Peyer's patch (tissue), 4 donors: ENCODE data around the gene NUMBL. TPM values are rescaled to one million over a fixed set of nuclear protein-coding genes. Genes with fewer than 3 reads are reported as not detected.
A peak's percentile ranks its signal among the peaks of the same experiment; 100 is the strongest.

Source experiments
- DNase-seq, 3 donors: peaks; one replicate each; pipeline ENCODE4 v3.0.0-alpha.2; 2017 to 2019
- H3K27ac ChIP-seq, 4 donors: fragments of 200-600 bp; sonication (generic); one replicate each; pipeline ENCODE4 v1.5.1; 2016 to 2019
- H3K27me3 ChIP-seq, 2 donors: fragments of 200-600 bp; sonication (generic); one replicate each; pipeline ENCODE4 v1.5.1; 2019
- H3K36me3 ChIP-seq, 3 donors: fragments of 200-600 bp; sonication (generic); one replicate each; pipeline ENCODE4 v1.5.1; 2016 to 2019
- H3K4me1 ChIP-seq, 4 donors: fragments of 200-600 bp; sonication (generic); one replicate each; pipeline ENCODE4 v1.5.1; 2016 to 2019
- H3K4me3 ChIP-seq, 4 donors: fragments of 200-600 bp; sonication (generic); 1 replicate in 3 of 4; 2 replicates in 1 of 4; pipeline ENCODE4 v1.5.1; 2016 to 2019; ENCODE audit warnings: mild to moderate bottlenecking in 1 of 4
- H3K9me3 ChIP-seq, 4 donors: fragments of 200-600 bp; sonication (generic); one replicate each; pipeline ENCODE4 v1.5.1; 2016 to 2019; ENCODE audit warnings: mild to moderate bottlenecking in 1 of 4
- CTCF ChIP-seq, 6 experiments: fragments of 450-650 bp in 4 of 6; fragments of 200-600 bp in 2 of 6; sonication (generic) in 1 of 6; IDR thresholded peaks; one replicate each; pipeline ENCODE4 v1.5.1; 2017 to 2019; ENCODE audit warnings: antibody characterized with exemption in 6 of 6, mild to moderate bottlenecking in 3 of 6, moderate library complexity in 1 of 6
- POLR2A ChIP-seq, 2 donors: fragments of 450-650 bp; IDR thresholded peaks; one replicate each; pipeline ENCODE4 v1.5.1; 2017; ENCODE audit warnings: antibody characterized with exemption in 2 of 2, mild to moderate bottlenecking in 2 of 2, moderate library complexity in 2 of 2
- total RNA-seq, 4 donors: library from RNA; depleted of rRNA; stranded (reverse); fragments of >200 nt; gene quantifications; one replicate each; pipeline ENCODE4 v1.1.0, GENCODE V29; 2016

The NUMBL gene
- total RNA-seq, 4 donors from 2014 or later: 10.9 to 151 (median 27.9) TPM

GRCh38 chr19:40642757-40643305, 47.6 kb downstream of the NUMBL start:
- Histone ChIP-seq H3K27ac (peak overlapping the region in 1 of 4 donors; percentile 1), H3K4me3 (no peak overlapping the region)
- TF ChIP-seq CTCF (IDR thresholded peaks at IDR 0.05) (no peak), POLR2A (IDR thresholded peaks at IDR 0.05) (no peak)

GRCh38 chr19:40642051-40642706, 48.3 kb downstream of the NUMBL start:
- Histone ChIP-seq H3K36me3 (no peaks in the 10 kb centered on the region), H3K9me3 (no peaks in the 10 kb centered on the region), H3K4me3 (no peak overlapping the region), H3K4me1 (peaks cover 0 to 4% (median 1%) of the 10 kb centered on the region in 4 donors), H3K27ac (peak overlapping the region in 2 of 4 donors; percentile 60 to 75), H3K27me3 (no peaks in the 10 kb centered on the region)
- TF ChIP-seq CTCF (IDR thresholded peaks at IDR 0.05): no peak
- TF ChIP-seq POLR2A (IDR thresholded peaks at IDR 0.05): no peak
- DNase-seq: no peak

More at GRCh38 chr19:40642757-40643305, 47.6 kb downstream of the NUMBL start:
- Histone ChIP-seq H3K4me1 (peaks cover 0 to 4% (median 1%) of the 10 kb centered on the region in 4 donors), H3K36me3 (no peaks in the 10 kb centered on the region), H3K9me3 (no peaks in the 10 kb centered on the region), H3K27me3 (no peaks in the 10 kb centered on the region)
- no peak for DNase-seq

- peak overlapping the region in 3 of 4 donors; percentile 31 to 75 (median 60) for H3K27ac ChIP-seq
Observed at GRCh38 chr19:40641281-40641680, 49.2 kb downstream of the NUMBL start.

GRCh38 chr19:40640744-40641143, 49.7 kb downstream of the NUMBL start:
- Histone ChIP-seq H3K4me1 (peaks cover 0 to 4% (median 1%) of the 10 kb centered on the region in 4 donors), H3K27ac (peak overlapping the region in 3 of 4 donors; percentile 35 to 75 (median 65)), H3K4me3 (no peak overlapping the region), H3K27me3 (no peaks in the 10 kb centered on the region), H3K36me3 (no peaks in the 10 kb centered on the region), H3K9me3 (no peaks in the 10 kb centered on the region)
- TF ChIP-seq CTCF (IDR thresholded peaks at IDR 0.05) (no peak), POLR2A (IDR thresholded peaks at IDR 0.05) (no peak)
- DNase-seq: no peak

More at GRCh38 chr19:40641281-40641680, 49.2 kb downstream of the NUMBL start:
- DNase-seq: no peak
- no peaks in the 10 kb centered on the region for H3K36me3 ChIP-seq
- H3K4me3 ChIP-seq: no peak overlapping the region
- TF ChIP-seq POLR2A (IDR thresholded peaks at IDR 0.05) (no peak), CTCF (IDR thresholded peaks at IDR 0.05) (no peak)
- peaks cover 0 to 4% (median 1%) of the 10 kb centered on the region in 4 donors for H3K4me1 ChIP-seq
- no peaks in the 10 kb centered on the region for H3K9me3 ChIP-seq
- no peaks in the 10 kb centered on the region for H3K27me3 ChIP-seq

GRCh38 chr19:40639638-40639982, 50.8 kb downstream of the NUMBL start:
- Histone ChIP-seq H3K4me1 (peaks cover 0 to 3% (median 0%) of the 10 kb centered on the region in 4 donors), H3K9me3 (no peaks in the 10 kb centered on the region), H3K36me3 (no peaks in the 10 kb centered on the region), H3K4me3 (no peak overlapping the region), H3K27me3 (no peaks in the 10 kb centered on the region), H3K27ac (peak overlapping the region in 1 of 4 donors; percentile 75)
- no peak for TF ChIP-seq CTCF (IDR thresholded peaks at IDR 0.05)
- TF ChIP-seq POLR2A (IDR thresholded peaks at IDR 0.05): no peak
- no peak for DNase-seq
